Glomerular visceral epithelial cell (primary cell): ENCODE data around the gene SIVA1.

Experiments
- DNase-seq: peaks from one replicate; pipeline ENCODE4 v3.0.0-alpha.2; 2016; ENCODE audit errors: extremely low spot score

The SIVA1 gene

DNA sequence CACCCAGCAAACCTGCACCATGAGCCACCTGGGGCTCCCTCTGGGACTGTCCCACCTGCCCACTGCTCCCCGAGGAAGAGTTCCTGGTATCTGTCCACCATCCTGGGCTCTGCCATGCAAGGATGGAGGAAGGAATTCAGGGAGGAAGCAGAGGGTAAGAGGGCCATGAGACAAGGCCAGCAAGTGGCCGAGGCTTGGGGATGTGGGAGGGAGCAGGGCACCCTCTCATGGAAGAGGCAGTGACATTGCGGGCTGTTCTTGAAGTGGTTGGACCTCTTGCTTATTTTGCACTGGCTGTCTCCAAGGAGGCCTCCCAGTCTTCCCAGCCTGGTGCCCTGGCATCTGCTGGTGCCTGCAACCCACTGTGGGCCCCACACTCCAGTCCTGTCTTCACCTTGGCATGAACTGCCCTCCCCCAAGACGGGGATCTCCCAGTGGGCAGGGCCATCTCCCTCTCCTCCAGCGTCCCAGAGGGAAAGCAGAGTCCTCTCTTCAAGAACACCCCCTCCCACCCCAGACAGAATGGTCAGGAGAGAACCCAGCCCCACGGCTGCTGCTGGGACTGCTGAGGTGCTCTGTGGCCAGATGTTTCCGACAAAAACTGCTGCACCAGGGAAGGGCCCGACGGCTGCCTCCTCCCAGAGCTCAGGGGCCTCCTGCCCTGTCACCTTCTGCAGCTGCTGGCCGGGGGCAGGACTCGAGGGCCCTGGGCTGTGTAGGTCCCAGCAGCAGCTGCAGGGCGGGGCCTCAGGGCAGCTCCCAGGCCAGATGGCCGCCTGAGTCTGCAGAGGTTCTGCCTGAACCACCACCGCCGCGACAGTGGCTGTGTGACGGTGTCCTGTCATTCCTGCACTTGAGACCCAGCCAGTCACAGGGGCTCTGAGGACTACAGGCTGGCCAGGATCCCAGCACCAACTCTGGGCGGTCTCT is 44.4 kb downstream of the SIVA1 start:
- peak; percentile 38 for DNase-seq

DNA sequence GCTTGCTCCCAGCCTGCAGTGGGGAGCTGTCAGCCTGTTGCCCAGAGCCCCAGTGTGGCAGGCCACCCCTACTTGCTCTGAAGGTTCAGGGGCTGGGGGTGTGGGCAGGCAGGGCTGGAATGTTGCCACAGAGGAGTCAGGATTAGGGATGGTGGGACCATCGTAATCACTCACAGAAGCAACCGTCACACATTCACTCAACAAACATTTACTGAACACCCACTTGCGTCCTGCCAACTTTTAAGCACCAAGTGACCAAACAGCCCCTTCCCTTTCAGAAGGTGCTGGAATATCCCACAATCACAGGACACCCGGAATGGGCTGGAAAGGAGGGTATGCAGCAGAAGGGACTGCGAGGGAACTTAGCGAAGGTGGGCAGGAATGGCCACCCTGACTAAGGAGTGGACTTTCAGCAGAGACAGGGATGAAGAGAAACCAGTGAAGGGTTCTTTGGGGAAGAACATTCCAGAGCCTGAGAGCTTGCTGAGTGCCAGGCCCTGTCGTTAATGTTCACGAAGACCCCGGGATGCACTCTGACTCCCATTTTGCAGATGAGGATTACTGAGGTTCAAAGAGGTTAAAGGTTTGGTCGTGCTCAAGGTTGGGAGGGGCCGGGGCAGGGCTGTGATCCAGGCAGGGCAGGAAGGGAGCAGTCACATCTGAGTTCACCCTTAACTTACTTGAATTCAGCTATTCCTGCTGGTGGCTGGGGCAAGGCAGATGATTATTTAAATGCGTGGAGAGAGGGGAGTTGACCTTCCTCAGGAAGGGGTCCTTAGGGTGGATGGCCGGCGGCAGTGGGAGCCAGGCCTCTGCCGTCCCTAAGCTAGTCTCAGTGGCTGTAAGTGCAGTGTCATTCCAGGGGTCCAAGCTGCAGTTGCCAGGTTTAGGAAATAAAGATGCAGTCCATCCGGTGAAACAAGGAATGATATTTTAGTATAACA is 45.6 kb downstream of the SIVA1 start:
- DNase-seq: no peak

DNA sequence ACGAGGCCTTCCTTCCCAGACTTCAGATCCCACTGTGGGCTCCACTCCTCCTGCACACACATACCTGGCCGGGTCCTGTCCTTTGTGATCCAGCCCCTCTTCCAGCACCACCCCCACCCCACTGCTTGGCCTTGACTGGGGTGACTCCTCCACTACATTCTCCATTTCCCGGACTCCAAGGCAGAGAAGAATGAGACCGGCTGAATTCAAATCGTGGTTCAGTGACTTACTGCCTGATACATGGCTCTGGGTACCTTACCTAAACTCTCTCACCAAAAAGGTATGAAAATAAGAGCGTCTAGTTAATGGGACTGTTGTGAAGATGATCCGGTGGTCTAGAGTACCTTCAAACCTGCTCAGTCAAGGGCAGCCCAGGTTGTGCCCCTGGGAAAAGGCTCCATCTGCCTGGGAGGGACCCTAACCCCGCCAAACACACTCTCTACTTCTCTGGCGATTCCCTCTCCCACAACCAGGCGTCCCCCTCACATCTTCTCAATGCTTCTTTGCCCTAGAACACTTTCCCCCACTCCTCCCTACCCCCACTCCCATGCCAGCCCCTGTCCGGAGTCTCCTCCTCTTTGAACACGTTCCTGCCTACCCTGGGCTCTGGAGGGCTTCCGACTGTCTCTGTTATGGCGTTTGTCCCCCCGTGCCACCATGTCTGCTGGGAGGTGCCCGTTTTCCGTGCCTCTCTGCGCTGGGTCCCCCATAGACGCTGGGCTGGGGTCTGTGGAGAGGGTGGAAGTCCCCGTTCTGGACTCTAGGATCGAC is 46.5 kb downstream of the SIVA1 start:
- DNase-seq: no peak

DNA sequence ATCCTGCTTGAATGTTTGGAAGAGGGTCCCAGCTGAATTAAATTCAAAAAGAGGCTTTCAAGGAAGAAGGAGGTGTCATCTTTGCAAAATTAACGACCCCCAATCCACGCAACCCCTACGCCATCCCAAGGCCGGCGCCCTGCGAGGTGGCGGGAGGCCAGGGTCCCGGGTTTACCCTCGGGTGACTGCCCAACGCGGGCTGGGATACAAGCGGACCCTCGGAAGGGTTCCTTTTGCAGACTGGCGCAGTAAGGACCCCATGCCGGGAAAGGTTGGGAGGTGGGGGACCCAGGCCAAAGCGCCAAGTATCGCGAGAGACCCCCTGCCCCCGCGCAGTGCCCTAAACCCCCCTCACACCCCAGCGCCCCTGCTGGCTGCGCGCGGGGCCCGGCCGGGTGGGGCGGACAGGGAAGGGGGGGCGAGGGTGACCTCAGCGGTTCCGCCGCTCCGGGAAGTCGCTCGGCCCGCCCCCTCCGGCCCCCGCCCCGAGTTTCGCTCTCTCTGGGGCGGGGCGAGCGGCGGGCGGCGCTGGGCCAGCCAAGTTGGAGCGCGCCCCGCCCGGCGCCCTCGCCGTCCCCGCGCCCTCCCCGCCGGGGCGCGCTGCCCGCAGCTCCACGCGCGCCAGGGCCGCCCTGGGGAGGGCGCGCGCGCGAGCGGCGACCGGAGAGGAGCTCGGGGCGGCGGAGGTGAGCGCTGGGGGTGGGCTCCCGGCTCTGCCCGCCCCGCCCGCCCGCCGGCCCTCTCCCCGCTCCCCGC is 47.2 kb downstream of the SIVA1 start:
- peak; percentile 80 for DNase-seq

DNA sequence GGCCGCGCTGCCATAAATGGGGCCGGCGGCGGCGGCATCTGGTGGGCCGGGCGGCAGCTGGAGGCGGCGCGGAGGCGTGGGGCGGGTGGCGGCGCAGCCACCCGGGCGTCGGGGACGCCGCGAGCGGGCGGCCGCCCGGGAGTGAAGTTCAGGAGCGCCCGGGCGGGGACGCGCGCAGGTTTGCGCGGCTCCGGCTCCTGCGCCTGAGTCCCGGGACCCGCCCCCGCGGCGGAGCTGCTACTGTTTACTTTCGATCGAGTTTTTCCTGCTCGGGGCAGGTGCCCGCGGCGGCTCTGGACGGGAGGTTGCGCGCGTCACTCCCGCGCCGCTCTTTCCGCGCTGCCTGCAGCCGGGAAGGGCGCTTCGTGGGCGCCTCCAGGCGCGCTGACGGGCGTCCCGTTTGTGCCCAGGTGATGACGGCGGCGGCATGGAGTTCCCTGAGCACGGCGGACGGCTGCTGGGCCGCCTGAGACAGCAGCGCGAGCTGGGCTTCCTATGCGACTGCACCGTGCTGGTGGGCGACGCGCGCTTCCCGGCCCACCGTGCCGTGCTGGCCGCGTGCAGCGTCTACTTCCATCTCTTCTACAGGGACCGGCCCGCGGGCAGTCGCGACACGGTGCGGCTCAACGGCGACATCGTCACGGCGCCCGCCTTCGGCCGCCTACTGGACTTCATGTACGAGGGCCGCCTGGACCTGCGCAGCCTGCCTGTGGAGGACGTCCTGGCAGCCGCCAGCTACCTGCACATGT is 48.0 kb downstream of the SIVA1 start, which contains the start of gene ZBTB42:
Gene ZBTB42, plus strand, starts transcription at position 331 of the 749 bp plus-strand sequence. Its CDS starts 97 bp downstream, at position 428.
- DNase-seq: peak; percentile 57

DNA sequence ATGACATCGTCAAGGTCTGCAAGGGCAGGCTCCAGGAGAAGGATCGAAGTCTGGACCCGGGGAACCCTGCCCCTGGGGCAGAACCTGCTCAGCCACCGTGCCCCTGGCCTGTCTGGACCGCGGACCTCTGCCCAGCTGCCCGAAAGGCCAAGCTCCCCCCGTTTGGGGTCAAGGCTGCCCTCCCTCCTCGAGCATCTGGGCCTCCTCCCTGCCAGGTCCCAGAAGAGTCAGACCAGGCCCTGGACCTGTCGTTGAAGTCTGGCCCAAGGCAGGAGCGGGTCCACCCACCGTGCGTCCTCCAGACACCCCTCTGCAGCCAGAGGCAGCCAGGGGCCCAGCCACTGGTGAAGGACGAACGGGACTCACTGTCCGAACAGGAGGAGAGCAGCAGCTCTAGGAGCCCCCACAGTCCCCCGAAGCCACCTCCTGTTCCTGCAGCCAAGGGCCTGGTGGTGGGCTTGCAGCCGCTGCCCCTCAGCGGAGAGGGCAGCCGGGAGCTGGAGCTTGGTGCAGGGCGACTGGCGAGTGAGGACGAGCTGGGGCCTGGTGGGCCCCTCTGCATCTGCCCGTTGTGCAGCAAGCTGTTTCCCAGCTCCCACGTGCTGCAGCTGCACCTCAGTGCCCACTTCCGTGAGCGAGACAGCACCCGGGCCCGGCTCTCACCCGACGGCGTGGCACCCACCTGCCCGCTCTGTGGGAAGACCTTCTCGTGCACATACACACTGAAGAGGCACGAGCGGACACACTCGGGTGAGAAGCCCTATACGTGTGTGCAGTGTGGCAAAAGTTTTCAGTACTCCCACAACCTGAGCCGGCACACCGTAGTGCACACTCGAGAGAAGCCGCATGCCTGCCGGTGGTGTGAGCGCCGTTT is 48.8 kb downstream of the SIVA1 start:
- DNase-seq: no peak

DNA sequence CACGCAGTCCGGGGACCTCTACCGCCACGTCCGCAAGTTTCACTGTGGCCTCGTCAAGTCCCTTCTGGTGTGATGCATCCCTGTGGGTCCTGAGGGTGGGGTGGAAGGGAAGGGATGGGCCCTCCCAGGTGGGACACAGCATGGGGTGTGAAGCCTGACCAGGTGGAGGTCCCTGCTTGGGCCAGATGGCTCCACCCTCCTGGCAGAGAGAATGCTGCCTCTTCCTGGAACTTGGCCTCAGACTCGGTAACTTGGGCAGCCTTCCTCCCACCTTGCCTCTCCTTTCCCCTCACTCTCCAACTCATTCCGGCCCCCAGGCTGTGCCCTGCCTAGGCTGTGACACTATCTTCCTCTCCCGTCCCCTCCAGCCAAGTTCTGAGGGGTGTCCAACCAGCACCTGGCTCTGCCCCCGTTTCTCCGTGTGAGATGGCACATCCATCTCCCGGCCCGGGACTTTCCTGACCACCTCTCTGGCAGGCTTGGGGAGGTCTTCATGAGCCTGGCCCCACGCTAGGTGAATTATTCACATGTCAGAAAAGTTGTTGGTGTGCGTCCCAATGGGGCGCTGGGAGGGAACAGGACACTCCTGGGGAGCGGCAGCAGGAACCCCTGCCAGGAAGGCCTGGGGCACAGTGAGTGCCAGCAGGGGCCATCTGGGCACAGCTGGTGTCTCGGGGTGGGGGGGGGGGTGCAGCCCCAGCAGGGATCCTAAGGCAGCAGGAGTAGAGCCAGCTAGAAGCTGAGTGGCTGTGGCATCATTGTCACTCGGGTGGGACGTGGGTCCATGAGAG is 49.6 kb downstream of the SIVA1 start:
- no peak for DNase-seq

DNA sequence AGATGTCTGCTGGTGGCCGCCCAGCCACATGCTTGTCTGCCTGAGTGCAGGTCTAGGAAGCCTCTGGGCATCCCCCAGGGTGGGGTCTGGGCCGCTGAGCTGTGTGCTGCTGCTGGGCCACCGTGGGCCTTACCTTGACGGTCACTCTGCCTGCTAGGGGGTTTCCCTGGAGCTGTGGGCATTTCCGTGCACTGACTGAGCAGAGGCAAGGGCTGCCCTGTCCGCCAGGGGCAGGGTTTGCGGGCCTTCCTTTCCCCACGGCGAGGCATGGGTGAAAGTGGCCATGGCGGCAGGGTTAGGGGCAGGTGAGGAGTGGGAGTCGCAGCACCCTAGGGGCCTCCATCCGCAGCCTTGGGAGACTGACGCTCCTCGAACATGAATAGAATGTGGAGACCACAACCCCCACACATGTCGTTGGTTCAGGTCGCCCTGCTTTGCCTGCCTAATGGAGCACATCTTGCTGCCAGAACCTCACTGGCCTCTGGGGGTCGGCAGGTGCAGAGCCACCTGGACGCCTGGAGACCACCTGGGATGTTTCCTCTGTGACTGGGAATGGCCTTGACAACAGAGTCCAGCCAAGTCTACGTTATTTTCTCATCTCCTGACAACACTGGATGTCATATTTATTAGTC is 50.4 kb downstream of the SIVA1 start:
- no peak for DNase-seq

DNA sequence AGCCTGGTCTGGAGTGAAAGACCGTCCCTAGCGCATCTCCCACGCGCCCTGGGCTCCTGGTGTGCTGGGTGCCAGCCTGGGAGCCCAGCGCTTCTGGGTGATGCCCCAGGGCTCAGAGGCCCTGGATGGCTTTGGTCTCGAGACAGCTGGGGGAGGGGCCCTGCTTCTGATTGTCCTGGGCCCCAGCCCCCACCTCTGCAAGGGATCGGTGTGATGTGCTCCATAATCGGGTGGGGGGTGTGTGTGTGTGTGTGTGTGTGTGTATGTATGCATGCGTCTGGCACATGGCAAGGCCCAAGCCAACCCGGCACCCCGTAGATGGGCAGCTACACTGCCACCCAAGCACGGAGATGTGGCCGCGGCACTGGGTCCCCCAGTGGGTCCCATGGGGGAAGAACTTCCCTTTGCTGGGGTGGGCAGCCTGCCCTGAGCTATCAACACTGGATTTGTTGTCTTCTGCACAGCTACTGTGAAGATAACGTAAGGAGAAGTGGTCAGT is 51.0 kb downstream of the SIVA1 start:
- no peak for DNase-seq

DNA sequence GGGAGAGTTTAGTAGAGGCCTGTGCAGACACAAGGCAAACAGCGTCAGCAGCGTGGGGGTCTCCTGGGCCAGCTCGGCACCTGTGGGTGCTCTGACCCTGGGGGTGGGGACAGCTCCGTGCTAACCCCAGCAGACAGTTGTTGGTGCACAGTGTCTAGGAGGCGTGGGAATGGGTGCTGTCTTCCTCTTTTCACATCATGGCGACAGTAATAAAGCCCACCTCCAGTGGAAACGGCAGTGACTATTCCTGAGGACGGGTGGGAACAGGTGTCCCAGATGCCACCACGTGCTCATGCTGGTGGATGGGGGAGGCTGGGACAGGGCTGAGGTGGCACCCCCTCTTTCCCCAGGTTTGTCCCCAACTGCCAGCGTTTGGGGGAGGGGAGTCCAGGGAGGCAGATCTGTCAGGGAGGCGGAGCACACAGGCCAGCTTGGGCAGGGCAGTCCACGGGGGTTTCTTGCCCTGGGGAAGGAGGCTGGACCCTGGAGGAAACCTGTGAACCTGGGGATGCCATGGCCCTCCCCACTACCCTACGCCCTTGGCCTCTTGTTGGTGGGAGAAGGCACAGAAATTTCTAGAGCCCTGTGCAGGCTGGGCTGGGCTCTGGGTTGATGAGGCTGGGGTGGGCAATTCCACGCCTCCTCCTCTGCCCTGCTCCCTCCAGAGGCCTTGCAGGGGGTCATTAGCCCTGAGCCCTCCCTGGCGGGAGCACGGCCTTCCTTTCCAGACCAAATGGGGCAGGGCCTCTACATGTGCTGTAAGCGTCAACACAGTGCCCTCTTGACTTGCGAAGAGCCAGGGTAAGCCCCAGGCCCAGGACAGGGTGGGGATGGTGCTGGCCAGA is 51.8 kb downstream of the SIVA1 start:
- DNase-seq: no peak

DNA sequence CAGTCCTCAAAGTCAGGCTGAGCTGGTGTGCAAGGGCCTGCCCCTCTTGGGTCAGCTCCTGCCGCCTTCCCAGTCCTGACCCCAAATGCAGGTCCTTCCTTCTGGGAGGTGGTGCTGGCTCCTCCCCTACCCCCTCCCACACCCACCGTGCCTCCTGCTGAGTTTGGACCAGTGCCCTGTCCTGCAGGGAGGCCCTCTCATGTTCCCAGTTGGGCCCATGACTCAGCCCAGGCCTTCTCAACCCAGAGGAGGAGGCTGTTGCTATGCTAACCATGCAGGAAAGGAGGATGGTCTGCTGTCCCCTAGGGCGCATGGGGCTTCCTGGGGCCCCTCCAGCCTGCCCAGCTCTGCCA is 52.4 kb downstream of the SIVA1 start:
- DNase-seq: peak; percentile 80

DNA sequence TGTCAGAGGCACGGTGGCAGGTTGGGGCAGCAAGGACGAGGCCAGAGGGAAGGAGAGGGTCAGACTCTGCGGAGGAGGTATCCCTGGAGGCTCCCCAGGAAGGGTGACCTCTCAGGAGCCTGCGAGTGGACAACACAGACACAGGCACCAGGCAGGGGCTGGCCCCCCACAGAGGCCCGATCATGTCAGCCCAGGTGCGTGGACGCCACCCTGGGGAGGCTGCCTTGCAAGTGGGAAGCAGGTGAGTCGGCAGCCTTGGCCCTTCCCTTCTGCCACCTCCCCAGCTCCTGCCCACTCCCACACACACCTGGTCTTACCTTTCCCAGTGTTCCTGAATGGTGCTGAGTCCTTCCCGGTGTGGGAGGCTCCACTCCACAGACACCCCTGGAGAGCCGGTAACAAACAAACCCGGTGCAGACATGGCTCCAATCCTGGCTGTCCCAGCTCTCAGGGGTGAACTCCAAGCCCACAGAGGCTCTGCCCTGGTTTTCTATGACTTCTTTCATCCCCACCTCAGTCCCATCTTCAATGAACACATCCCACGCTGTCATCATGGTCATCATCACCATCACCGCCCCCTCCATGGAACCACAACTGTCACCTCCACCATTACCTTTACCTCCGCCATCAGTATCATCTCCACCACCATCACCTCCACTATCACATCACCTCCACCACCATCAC is 53.1 kb downstream of the SIVA1 start:
- no peak for DNase-seq

DNA sequence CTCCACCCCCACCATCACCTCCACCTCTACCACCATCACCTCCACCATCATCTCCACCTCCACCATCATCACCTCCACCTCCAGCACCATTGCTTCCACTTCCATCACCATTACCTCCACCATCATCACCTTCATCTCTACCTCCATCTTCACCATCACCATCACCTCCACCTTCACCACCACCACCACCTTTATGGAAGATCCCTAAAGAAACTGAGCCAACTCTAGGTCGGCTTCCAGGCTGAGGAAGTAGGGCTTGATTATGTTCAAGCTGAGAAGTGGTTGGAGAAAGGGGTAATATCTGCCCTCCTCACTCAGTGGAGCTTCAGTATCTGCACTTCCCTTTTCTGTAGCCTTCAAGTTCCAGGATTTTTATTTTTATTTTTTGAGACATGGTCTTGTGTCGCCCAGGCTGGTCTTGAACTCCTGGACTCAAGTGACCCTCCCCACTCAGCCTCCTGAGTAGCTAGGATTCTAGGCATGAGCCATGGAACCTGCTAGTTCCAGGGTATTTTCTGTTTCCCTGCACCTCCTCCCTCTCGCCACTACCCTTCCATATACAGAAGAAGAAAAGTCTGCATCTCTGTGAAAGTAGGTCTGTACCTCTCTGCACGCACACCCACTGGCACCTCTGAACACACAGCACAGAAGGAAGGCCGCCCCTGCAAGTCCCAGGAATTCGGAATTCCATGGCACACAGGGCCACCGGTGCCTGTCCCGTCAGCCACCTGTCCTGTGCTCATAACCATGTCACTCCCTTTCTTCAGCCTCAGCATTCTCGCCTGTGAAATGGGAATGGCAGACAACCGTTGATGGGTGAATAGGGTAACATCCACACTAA is 53.9 kb downstream of the SIVA1 start:
- DNase-seq: no peak

DNA sequence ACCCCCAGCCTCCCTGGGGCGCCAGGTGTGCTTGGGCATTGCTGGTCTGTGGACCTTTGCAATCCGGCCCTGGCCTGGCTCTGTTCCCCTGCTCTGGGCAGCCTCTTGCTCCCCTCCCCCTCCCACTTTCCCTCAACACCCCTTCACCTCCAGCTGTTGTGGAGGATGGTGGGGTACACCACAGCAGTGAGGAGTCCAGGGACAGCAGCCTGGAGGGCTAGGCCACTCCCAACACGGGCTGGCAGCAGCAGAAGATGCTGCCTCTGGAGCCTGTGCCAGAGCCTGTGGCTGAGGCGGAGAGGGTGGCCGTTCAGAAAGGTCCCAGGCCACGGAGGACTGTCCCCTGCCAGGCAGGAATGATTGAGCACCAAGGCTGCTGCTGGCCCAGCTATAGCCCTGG is 55.5 kb downstream of the SIVA1 start:
- DNase-seq: no peak
